ENCODE data around the gene TAF4. TPM values are rescaled to one million over a fixed set of nuclear protein-coding genes. Genes with fewer than 3 reads are reported as not detected.
"Not testable (repeated sequence)": the region's sequence is repeated elsewhere in the genome, so short reads cannot be mapped to it uniquely, and the experiment has no call there.

Gene TAF4
- total RNA-seq, 1 donor from 2014 or later = 6.5 TPM

GRCh38 chr20:62088258-62089127 is 22.8 kb upstream of the TAF4 start:
- no peak overlapping the region for H3K4me3 ChIP-seq (ENCODE audit: low read depth, low read length)
- TF ChIP-seq, protein P1, sequence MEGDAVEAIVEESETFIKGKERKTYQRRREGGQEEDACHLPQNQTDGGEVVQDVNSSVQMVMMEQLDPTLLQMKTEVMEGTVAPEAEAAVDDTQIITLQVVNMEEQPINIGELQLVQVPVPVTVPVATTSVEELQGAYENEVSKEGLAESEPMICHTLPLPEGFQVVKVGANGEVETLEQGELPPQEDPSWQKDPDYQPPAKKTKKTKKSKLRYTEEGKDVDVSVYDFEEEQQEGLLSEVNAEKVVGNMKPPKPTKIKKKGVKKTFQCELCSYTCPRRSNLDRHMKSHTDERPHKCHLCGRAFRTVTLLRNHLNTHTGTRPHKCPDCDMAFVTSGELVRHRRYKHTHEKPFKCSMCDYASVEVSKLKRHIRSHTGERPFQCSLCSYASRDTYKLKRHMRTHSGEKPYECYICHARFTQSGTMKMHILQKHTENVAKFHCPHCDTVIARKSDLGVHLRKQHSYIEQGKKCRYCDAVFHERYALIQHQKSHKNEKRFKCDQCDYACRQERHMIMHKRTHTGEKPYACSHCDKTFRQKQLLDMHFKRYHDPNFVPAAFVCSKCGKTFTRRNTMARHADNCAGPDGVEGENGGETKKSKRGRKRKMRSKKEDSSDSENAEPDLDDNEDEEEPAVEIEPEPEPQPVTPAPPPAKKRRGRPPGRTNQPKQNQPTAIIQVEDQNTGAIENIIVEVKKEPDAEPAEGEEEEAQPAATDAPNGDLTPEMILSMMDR (conservative IDR thresholded peaks at IDR 0.05; ENCODE audit: low read depth, low read length) = no peak
- DNase-seq (ENCODE audit: low read depth) = peak; percentile 50

DNA sequence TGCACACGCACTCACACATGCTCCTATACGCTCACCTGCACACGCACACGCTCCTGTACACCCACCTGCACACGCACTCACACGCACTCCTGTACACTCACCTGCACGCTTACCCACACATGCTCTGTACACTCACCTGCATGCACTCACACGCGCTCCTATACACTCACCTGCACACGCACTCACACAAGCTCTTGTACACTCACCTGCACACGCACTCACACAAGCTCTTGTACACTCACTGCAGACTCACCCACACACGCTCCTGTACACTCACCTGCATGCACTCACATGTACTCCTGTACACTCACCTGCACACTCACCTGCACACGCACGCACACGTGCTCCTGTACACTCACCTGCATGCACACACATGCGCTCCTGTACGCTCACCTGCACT is 22.0 kb upstream of the TAF4 start:
- TF ChIP-seq, protein P1 (conservative IDR thresholded peaks at IDR 0.05; ENCODE audit: low read depth, low read length) = no peak
- DNase-seq (ENCODE audit: low read depth) = no peak

GRCh38 chr20:62087227-62087626 is 21.5 kb upstream of the TAF4 start:
- H3K4me3 ChIP-seq (ENCODE audit: low read depth, low read length) = no peak overlapping the region
- TF ChIP-seq, protein P1 (conservative IDR thresholded peaks at IDR 0.05; ENCODE audit: low read depth, low read length) = no peak
- no peak for DNase-seq (ENCODE audit: low read depth)

More for the DNA sequence above, 22.0 kb upstream of the TAF4 start:
- H3K4me3 ChIP-seq (ENCODE audit: low read depth, low read length) = no peak overlapping the region

GRCh38 chr20:62085206-62085605 is 19.5 kb upstream of the TAF4 start:
- TF ChIP-seq, protein P1 (conservative IDR thresholded peaks at IDR 0.05; ENCODE audit: low read depth, low read length) = no peak
- no peak overlapping the region for H3K4me3 ChIP-seq (ENCODE audit: low read depth, low read length)
- DNase-seq (ENCODE audit: low read depth) = no peak

GRCh38 chr20:62084224-62084623 is 18.5 kb upstream of the TAF4 start:
- not testable (repeated sequence) for H3K4me3 ChIP-seq (ENCODE audit: low read depth, low read length); DNase-seq (ENCODE audit: low read depth)

DNA sequence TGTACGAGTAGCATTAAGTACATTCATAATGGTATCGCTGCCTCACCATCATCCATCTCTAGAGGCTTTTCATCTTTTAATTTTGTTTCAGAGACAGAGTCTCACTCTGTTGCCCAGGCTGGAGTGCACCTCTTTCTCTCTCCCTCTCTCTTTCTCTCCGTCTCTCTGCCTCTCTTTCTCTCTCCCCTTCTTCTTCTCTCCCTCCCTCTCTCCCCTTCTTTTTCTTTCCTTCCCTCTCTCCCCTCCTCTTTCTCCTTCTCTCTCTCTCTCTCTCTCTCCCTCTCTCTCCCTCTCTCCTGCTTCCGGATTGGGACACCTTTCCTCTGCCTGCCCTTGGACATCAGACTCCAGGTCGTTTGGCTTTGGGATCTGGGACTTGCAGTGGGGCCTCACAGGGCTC is 17.6 kb upstream of the TAF4 start:
- no peak for DNase-seq (ENCODE audit: low read depth)
- no peak overlapping the region for H3K4me3 ChIP-seq (ENCODE audit: low read depth, low read length)
- TF ChIP-seq, protein P1 (conservative IDR thresholded peaks at IDR 0.05; ENCODE audit: low read depth, low read length) = no peak

GRCh38 chr20:62080249-62080990 is 14.7 kb upstream of the TAF4 start:
- DNase-seq (ENCODE audit: low read depth) = no peak
- TF ChIP-seq, protein P1 (conservative IDR thresholded peaks at IDR 0.05; ENCODE audit: low read depth, low read length) = no peak

More at GRCh38 chr20:62080249-62080990, 14.7 kb upstream of the TAF4 start:
- no peak overlapping the region for H3K4me3 ChIP-seq (ENCODE audit: low read depth, low read length)
